GM19452 (cell line): ENCODE results near the gene WNT8B.

Source experiments
- ATAC-seq: cut with Tn5 transposase; IDR thresholded peaks from one replicate; pipeline ENCODE4 v1.9.1; 2021; ENCODE audit not compliant: unreplicated experiment

The WNT8B gene

DNA sequence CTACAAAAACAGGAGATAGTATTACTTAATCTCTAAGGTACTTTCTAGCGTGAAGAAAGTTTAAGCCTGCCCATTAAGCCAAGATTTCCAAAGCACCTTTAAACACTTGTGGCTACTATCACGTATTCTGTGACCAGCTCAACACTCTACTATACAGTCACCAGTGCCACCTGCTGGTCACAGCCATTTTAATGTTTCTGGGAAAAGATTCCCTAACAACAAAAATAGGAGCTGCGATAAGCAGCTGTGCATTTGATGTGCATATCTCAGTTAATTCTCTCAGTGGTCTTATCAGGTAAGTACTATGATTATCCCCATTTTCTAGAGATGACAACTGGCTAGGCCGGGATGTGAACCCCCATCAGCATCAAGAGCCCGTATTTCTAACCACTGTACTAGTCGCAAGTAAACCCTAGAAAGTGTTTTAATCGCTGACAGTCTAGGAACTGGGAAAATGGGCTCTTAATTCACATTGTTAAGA lies 56.0 kb downstream of the WNT8B start:
- no peak for ATAC-seq

DNA sequence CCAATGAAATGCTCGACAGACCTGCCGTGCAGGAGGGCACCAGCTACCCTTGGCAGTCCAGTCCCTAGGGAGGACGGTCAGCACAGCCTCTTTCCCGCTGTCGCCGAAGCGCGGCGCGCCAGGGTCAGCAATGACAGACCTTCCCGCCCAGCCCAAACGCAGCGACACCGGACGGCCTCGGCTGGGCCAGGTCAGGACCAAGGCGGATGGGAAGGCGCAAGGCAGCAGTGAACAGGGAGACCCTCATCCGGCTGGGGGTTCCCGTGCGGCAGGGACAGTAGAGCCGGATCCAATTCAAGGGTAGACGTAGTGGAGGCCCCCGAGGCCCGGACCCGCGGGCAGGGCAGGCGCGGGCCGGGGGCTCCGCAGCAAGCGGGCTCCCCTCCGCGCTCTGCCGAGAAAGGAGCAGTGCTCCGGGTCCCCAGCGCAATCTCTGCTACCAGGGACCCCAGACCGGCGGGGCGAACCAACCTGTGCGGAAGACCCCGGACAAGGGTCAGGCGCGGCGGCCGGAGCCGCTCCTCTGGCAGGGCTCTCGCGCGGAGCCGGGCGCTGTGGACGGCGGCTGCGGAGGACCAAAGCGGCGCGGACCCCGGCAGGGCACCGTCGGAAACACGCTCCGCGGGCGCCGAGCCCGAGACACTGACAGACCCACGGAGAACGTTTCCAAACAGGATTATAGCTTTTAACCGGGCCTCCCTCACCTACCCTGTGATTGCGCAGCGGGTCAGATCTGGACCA lies 56.7 kb downstream of the WNT8B start, which contains the start of gene SEC31B:
TSS of gene SEC31B (minus strand) at position 551 of the 741 bp plus-strand sequence. CDS start 2,909 bp downstream, outside the sequence.
- no peak for ATAC-seq

DNA sequence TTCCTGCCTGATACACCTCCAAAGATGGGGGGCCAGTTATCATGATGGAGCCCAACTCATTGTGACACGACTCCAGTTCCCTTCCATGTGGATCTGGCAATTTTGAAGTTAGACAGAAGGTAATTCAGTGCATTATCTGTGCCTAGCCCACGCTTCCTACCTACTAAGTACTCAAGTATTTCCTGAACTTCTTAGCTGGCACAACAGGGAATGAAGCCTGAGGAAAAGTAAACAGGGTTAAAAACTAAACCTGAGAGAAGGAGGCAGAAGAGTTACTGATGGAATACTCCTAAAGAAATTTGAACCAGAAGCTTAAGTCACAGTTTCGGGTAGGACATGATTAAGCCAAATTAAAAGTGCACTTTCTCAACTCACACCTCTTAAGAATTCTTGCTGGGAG lies 58.0 kb downstream of the WNT8B start:
- no peak for ATAC-seq

DNA sequence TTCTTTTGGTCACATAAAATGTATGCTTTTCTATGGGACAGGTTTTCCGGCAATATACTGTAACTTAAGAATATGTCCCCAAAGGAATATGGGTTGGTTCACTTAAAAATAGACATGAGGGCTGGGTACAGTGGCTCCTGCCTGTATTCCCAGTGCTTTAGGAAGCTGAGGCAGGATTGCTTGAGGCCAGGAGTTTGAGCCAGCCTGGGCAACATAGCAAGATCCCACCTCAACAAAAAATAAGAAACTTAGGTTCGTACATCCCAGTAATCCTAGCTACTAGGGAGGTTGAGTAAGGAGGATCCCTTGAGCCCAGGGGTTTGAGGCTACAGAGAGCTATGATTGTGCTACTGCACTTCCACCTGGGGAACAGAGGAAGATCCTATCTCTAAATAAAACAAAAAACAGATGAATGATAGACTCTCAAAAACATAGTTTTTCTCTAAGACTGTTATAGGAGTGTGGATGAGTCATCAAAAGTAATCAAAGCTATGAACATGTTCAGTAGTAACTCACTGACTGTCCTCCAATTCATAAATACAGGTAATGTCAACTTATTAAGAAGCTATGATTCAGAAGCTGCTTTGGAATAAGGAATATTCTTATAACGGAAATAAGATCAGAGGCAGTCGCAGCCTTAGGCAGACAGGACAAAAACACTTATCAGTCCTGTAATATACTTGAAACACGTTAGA lies 59.4 kb downstream of the WNT8B start:
- no peak for ATAC-seq

DNA sequence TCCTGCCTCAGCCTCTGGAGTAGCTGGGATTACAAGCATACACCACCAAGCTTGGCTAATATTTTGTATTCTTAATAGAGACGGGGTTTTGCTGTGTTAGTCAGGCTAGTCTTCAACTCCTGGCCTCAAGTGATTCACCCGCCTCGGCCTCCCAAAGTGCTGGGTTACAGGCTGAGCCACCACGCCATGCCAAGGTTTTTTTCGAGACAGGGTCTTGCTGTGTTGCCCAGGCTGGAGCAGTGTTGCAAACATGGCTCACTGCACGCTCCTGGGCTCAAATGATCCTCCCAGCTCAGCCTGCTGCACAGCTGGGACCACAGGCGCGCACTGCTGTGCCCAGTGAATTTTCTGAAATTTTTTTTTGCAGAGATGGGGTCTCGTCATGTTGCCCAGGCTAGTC lies 60.1 kb downstream of the WNT8B start:
- no peak for ATAC-seq

DNA sequence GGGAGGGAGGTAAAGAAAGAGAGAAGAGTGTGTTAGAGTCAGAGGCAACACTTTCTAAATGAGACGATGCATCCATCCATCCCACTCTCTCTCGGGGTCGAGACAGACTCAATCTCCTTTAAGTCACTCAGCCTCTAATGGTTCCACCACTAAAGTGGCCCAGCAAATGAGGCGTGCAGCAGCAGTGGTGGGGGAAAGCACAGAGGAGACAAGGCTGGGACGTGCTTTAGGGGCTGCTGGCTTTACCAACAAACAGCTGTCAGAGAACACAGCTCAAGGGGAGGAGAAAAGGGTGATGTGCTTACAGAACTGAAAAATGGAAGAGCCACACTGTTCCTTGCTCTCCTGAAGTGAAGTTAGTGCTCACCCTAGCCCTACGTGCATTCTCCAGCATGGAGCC lies 61.4 kb downstream of the WNT8B start:
- ATAC-seq: no peak

DNA sequence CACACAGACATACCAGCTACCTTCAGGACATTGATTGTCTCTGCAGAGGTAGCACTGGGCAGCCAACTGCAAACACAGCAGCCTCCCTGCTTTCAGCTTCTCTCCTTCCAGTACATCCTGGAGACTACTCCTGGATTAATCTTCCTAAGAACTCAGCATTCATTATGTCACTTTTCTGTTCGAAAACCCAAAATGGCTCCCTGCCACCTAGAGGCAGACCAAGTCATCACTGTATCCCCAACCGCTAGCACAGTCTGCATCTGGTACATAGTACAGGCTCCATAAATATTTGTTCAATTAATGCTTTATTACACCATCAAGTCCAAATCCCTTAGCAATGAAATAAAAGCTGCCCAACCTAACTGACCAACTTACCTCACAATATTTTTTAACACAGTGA lies 61.8 kb downstream of the WNT8B start:
- no peak for ATAC-seq

DNA sequence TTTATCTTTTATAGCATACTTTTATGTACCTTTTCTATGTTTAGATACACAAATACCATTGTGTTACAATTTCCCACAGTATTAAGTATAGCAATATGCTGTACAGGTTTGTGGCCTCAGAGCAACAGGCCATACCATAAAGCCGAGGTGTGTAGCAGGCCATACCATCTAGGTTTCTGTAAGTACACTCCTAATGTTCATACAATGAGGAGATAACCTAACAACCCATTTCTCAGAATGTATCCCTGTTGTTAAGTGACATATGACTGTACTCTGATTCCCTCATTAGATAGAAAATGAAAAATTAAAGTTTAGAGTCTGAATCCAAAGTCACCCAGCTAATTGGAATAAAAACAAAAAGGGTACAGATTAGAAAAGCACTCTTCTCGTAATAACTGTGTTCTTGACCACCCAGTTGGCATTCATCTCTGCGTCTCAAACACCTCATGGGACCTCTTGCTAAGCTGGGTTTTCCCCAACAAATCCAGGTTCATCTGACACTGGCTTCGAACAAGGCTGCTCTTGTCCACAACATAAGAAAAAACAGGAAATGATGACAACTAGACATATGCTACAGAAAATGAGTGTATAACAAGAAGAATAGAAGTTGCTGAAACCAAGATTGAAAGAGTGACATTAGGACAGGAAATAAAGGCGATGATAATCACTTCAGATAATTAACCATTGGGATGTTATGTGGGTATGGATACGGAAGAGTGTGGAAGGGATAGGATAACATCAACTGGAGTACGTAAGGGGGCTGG lies 65.5 kb downstream of the WNT8B start:
- no peak for ATAC-seq

DNA sequence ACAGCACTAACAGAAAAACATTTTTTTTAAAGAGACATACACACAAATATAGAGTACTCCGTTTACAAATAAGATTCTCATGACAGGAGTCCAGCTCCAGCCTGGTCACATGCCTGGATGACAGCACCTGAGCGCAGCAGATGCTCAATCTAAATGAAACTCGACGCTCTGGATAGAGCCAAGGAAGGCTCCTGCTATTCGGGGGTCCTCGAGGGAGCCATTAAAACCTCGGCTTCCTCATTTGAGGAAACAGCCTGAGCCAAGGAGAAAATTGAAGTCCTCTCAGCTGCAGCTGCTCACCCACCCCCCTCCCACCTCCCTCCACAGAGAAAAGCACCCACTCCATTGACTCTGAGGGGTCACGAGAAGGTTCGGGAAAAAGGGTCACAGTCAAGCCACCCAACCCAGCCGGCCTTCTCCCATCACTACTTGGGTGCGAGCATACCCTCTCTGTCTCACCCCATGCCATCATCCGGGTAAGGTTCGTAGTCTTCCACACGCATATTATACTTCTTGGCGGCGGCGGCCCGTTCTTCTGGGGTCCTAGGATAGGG lies 66.2 kb downstream of the WNT8B start:
- no peak for ATAC-seq

DNA sequence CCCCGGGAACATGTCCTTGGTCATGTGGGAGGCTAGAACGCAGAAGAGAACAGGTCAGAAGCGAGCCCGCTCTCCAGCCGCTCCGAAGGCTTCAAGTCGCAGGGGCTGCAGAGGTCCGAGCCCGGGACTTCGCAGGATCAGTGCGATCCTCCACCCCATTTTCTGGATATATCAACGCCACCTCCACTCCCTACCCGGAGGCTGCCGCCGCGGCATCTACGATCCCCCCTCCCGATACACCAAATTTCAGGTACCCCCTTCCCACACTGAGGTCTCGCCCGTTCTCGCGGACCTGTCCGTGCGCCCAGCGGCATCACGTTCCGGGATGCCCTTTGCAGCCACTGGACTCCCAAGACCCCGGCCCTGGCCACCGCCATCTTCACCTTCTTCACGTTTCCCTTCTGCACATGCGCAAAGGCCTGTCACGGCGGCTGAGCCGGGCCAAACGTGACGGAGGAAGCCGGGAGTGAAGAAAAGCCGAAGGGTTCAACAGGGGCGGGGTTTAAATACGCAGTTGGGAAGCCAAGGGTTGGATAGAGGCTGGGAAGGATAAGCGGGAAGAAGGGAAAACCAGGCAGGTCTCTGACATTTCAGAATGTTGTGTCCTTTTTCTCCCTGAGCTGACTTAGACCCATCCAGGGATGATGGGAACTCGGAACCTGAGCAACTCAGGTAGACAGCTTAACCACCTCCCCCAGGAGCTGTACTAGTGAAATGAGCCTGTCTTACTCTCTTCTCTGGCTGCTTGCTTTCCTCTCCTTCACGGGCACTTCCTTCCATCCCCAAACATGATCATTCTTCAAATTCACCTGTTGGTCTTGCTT lies 66.9 kb downstream of the WNT8B start, which contains the start of gene NDUFB8:
TSS of gene NDUFB8 (minus strand) at position 397 of the 824 bp plus-strand sequence. CDS start at position 377, 20 bp downstream.
- peak; percentile 52 for ATAC-seq

DNA sequence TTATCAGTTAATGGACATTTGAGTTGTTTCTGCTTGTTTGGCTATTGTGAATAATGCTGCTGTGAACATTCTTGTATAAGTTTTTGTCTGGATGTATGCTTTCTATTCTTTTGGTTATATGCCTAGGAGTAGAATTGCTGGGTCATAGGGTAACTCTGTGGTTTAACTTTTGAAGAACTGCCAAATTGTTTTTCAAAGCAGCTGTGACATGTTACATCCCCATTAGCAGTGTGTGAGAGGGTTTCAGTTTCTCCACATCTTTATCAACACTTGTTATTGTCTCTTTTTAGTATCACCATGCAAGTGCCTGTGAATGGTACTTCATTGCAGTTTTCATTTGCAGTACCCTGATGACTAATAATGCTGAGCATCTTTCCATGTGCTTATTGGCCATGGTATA lies 69.0 kb downstream of the WNT8B start:
- ATAC-seq: no peak
